Fibroblast of mammary gland (primary cell): ENCODE results near the gene ARFIP1.

ENCODE experiments used
- DNase-seq: peaks from one replicate; pipeline ENCODE4 v3.0.0-alpha.2; 2010; ENCODE audit warnings: low read depth
- H3K4me3 ChIP-seq: 2 replicates; pipeline ENCODE4 v1.5.1; 2011; ENCODE audit warnings: low read depth, mild to moderate bottlenecking, low read length, moderate library complexity; ENCODE audit not compliant: control insufficient read depth
- CTCF ChIP-seq: conservative IDR thresholded peaks from 2 replicates; pipeline ENCODE4 v1.5.1; 2011; ENCODE audit warnings: low read depth, low read length, inconsistent platforms; ENCODE audit not compliant: control insufficient read depth, insufficient read depth

The ARFIP1 gene

GRCh38 chr4:152950402-152951274 is 170.9 kb downstream of the ARFIP1 start:
- H3K4me3 ChIP-seq: no peak overlapping the region
- no peak for DNase-seq
- TF ChIP-seq CTCF: no peak

DNA sequence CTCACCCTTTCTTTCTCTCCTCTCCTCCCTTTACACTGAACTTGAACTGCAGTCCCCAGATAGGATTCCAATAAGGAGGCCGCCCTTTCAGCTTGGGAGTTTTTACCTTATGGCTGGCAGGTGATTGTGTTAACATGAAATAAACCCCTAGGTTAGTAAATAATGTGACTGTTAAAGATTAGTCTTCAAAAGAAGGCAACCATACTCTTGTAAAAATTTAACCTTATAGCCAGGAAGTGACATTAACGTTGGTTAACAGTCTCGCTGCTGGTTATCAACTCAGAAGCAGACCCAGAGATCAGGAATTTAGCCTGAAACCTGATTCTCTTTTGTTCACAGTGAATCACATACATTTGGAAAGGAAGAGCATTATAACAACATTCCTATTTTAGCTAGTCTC is 171.6 kb downstream of the ARFIP1 start:
- TF ChIP-seq CTCF: no peak
- DNase-seq: no peak

GRCh38 chr4:152953514-152953913 is 173.8 kb downstream of the ARFIP1 start:
- H3K4me3 ChIP-seq: no peak overlapping the region
- TF ChIP-seq CTCF: no peak
- no peak for DNase-seq

More for the DNA sequence above, 171.6 kb downstream of the ARFIP1 start:
- H3K4me3 ChIP-seq: no peak overlapping the region

DNA sequence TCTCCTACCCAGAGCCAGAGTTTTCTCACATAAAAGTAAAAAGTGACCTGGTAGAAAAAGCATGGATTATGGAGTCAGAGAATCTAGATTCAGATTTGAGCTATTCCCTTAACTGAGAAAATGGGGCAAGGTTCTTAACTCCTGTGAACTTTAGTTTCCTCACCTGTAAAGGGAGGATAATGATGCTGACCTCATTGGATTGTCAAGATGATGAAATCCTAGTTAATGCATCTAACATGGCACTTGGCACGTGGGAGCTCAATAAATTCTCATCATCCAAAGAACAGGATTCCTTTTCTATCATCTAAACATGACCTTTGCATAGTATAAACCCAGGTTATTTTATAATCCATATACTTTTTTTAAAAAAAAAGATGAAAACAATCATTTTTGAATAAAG is 175.0 kb downstream of the ARFIP1 start:
- DNase-seq: no peak
- no peak for TF ChIP-seq CTCF
- no peak overlapping the region for H3K4me3 ChIP-seq

GRCh38 chr4:152956147-152956546 is 176.4 kb downstream of the ARFIP1 start:
- H3K4me3 ChIP-seq: no peak overlapping the region
- TF ChIP-seq CTCF: no peak
- DNase-seq: no peak

- H3K4me3 ChIP-seq: no peak overlapping the region
- no peak for DNase-seq
- no peak for TF ChIP-seq CTCF
Observed at GRCh38 chr4:152956650-152957436, 177.1 kb downstream of the ARFIP1 start.
